GM19025 (cell line): Measurements from ENCODE around the gene KBTBD12.

Experiments used
- ATAC-seq: cut with Tn5 transposase; IDR thresholded peaks from one replicate; pipeline ENCODE4 v1.9.1; 2021; ENCODE audit warnings: mild to moderate bottlenecking, low read depth, moderate library complexity; ENCODE audit not compliant: unreplicated experiment

Gene KBTBD12

DNA sequence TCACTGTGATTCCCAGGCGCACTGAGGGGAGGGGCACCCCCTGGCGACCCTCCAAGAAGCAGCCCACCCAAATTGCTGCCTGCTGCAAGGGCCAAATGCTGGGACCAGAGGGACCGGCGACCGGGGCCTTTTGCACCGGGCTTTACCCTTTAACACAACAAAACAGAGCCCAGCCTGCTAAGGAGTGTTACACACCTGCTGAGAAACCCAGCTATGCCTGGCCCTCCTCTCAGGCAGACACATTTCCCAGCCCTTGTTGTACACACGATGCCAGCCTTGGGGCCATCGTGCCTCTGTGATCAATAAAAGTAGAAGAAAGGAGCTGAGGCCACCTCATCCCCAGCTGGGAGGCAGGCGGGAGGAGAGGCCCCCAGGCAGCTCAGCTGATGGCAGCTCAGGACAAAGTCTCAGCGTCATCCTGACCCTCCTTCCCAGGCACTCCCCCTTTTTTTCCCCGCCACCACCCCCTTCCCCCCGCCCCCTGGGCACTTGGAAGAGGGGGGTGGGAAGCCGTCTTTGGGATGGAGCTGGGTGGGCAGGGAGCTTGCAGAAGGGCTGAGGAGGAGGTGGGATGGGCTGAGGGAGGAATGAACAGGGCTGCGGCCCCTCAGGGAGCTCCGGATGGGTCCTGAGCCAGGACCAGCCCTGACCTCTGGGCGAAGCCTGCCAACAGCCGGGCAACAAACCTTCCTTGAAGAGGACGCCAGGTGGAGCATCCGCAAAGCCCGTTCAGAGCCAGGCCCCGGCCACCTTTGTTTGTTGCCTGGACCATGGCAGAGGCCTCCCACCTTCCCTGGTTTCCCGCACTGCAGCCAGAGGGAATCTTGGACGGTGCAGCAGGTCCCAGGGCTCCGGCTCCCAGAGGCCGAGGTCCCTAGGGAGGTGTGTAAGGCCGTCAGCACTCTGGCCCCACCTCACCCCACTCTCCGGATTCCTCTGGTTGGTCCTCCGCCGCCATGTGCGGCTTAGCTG lies 91.3 kb downstream of the KBTBD12 start:
- no peak for ATAC-seq

DNA sequence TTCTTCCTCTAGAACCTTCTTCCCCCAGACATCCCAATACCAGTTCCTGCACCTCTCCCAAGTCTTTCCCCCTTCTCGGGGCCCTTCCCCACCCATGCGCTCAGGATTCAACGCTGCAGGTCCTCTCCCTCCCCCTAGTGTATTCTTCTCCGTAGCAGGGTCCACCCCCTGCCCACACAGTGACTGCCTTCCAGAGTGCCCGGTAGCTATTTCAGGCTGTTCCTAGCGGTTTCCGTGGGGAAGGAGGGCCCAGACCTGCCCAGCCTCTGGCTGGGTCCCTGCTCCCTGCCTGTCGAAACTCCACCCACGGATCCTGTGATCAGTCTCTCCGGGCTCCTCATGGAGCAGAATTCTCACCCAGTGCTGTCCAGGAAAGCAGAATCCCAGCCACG lies 92.0 kb downstream of the KBTBD12 start:
- ATAC-seq: no peak

DNA sequence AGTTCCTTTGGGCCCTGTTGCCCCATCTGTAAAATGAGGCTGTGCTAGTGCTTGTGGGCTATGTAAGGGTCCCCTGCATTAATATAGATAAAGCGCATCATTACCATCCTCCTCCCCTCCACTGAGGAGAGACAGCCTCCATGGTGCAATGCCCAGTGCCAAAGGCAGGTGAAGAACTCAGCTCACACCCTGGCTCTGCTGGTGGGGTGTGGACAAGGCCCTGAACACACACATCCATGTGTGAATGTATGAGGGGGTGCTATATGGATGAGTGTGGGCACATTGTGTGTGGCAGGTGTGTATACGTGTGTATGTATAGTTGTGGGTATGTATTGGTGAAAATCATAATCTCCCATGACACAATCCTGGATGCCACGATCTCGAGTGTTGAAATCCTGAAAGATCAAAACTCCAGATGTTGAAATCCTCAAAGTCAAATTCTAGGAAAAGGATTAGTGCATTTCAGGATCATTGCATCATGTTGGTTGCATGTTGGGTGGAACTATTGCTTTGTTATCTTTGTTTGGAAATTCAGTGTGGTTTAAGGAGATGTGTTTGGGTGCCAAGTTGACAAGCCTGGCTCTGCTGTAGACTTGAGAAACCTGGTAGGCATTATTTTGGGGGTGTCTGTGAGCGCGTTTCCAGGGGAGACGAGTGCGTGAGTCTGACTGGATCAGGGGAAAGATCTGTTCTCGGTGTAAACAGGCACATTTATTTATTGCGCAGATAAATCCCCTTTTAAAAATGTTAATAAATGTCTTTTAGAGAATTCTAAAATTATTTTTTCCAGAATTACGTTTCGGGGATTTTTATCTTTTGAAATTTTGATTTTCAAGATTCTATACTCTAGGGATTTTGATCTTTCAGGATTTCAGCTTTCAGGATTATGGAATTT lies 95.2 kb downstream of the KBTBD12 start:
- no peak for ATAC-seq

DNA sequence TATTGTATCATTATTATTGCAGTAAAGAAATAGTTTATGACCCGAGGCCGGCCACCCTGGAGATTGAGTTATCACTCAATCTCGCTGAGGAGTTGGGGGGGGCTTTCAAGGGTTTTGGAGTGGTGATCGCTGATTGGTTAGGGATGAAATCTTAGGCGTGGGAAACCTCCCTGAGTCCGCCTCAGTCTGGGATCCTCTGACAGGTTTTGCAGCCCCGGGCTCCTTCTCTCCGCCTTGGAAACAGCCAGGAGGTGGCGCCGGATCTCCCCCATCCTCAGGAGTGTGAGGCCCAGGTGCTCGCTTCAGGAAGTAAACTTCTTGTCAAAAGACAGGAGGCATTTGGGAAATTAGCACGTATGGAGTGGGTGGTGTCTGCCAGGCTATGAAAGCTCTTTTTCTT lies 96.1 kb downstream of the KBTBD12 start:
- no peak for ATAC-seq

DNA sequence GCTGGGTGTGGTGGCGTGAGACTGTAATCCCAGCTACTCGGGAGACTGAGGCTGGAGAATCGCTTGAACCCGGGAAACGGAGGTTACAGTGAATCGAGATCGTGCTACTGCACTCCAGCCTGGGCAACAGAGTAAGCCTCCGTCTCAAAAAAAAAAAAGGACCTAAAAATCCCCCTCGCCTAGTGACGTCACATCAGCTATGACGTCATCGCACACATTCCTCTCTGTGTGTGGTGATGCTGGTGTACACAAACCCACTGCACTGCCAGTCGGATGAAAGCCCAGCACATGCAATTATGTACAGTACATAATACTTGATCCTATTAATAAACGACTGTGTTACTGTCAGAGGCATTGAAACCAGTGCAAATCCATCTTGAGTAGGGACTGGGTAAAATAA lies 97.0 kb downstream of the KBTBD12 start:
- ATAC-seq: no peak

DNA sequence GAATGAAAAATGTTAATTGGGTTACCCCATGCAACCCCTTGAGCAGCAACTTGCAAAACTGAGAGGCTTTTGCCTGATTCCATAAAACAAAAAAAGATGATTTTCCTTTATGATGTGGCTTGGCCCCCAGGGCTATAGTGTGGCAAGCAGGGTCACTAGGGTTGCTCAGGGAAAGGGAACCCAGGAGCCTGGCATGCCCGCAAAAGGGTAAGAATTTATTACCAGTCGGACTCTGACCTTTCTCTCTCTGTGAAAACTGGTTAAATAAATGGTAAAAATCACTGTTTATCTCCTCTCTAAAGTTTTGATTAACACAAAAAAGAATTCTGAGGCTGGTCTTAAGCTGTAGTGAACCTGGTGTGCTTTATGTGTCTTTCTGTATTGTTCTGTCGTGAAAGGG lies 99.5 kb downstream of the KBTBD12 start:
- ATAC-seq: no peak

DNA sequence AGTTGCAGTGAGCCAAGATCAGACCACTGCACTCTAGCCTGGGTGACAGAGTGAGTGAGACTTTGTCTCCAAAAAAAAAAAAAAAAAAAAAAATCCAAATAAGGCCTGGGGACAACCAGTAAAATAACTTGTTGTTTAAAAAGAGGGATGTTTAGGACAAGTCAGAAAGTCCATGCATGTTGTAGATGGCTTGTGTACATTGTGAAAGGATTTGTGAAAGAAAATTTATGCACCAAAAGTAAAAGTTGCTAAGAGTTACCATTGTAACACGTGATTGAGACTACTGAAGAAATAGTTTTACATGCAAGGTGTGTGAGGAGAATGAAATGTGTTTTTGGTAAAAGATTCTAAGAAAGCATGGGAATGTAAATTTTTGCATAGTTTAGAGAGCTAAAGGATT lies 101.5 kb downstream of the KBTBD12 start:
- ATAC-seq: no peak

DNA sequence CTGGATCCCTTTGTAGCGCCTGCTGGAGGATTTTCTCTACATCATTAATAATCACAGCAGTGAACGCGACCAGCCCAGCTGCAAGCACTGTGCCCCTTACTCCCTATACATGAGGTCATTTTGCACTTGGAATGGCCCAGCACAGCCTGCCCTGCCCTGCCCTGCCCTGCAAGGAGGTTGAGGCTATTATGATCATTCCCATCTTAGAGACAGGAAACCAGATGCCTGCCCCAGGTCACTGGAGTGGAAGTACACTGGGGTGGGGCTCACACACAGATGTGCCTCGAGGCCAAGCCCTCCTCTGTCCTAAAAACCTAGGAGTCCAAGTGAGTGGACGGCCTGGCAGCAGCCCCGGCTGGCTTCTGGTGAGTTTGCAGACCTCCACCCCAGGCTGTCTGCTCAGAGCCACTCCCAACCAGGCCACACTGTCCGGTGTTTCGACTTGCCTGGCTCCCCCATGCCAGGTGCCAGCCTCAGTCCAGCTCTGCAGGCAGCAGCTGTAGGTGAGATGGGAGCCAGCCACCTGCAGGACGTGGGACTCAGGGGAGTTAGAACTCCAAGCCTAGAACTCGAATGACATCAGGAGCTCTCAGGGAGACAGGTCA lies 106.8 kb downstream of the KBTBD12 start:
- no peak for ATAC-seq

DNA sequence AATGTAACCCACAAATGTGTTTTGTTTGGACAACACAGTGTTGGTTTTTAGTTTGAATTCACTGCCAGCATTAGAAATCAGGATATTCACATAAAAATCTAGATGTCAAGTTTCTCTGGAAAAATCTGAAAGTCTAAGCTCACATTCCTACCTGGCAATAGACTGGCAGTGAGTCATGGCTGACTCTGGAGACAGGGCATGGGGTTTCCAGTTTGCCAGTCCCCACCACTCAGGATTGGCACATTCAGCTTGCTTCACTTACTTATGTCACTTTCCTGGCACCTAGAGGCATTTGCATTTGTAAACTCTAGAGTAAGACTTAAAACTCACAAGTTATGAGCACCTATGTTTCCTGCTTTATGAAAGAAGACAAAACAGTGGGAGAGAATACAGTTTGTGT lies 118.1 kb downstream of the KBTBD12 start:
- no peak for ATAC-seq

DNA sequence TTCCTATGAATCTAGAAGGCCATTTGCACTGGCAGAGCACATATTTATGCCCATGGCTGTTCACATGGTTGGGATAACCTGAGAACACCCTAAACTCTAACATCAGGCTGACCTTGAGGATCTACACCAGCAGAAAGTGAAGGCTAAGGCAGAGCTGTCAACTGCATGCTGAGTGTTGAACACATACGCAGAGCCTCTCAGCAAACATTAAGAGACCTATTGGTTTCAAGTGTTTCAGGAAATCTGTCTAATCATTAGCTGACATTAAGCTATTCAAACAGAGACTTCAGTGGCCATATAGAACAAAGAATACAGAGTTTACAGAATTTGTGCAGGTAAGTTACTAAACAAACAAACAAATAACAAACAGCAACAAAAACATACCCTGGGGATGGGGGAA lies 121.1 kb downstream of the KBTBD12 start:
- ATAC-seq: no peak
